ENCODE results near the gene MAP3K10. TPM values are rescaled to one million over a fixed set of nuclear protein-coding genes. Genes with fewer than 3 reads are reported as not detected.

MAP3K10 gene
- total and polyA plus RNA-seq, 7 donors, result 4.2 to 17.2 (median 6.4) TPM

DNA sequence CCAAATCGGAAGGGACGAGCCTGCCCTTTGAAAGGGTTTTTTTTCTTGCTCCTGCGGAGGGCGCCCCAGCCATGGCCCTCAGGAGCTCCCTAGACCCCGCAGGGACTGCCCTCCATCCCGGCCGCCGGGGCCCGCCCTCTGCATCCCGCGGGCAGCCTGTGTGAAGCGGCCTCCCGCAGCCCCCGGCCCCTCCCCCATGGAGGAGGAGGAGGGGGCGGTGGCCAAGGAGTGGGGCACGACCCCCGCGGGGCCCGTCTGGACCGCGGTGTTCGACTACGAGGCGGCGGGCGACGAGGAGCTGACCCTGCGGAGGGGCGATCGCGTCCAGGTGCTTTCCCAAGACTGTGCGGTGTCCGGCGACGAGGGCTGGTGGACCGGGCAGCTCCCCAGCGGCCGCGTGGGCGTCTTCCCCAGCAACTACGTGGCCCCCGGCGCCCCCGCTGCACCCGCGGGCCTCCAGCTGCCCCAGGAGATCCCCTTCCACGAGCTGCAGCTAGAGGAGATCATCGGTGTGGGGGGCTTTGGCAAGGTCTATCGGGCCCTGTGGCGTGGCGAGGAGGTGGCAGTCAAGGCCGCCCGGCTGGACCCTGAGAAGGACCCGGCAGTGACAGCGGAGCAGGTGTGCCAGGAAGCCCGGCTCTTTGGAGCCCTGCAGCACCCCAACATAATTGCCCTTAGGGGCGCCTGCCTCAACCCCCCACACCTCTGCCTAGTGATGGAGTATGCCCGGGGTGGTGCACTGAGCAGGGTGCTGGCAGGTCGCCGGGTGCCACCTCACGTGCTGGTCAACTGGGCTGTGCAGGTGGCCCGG, 815 bp downstream of the MAP3K10 start:
- peak in 1 of 4 donors; percentile 20 for TF ChIP-seq POLR2AphosphoS5 (IDR thresholded peaks at IDR 0.05)
- TF ChIP-seq POLR2A (IDR thresholded peaks at IDR 0.05), result no peak
- WGBS, 2 donors, result 18 to 21% methylated on average over 62 of the region's 62 CpGs
- Histone ChIP-seq H3K4me1 (peaks cover 0 to 31% (median 21%) of the 10 kb centered on the region in 4 donors), H3K4me3 (peak overlapping the region; percentile 81 to 99 (median 95)), H3K27me3 (no peaks in the 10 kb centered on the region), H3K27ac (peak overlapping the region; percentile 97 to 100 (median 99)), H3K36me3 (no peaks in the 10 kb centered on the region), H3K9me3 (no peaks in the 10 kb centered on the region)
- intact Hi-C loops (cut with DNase I), result loop anchor here (5.0 kb wide), 1 partner anchor 90 kb away; no protein-coding TSS in a partner anchor
- peak; percentile 70 for DNase-seq

DNA sequence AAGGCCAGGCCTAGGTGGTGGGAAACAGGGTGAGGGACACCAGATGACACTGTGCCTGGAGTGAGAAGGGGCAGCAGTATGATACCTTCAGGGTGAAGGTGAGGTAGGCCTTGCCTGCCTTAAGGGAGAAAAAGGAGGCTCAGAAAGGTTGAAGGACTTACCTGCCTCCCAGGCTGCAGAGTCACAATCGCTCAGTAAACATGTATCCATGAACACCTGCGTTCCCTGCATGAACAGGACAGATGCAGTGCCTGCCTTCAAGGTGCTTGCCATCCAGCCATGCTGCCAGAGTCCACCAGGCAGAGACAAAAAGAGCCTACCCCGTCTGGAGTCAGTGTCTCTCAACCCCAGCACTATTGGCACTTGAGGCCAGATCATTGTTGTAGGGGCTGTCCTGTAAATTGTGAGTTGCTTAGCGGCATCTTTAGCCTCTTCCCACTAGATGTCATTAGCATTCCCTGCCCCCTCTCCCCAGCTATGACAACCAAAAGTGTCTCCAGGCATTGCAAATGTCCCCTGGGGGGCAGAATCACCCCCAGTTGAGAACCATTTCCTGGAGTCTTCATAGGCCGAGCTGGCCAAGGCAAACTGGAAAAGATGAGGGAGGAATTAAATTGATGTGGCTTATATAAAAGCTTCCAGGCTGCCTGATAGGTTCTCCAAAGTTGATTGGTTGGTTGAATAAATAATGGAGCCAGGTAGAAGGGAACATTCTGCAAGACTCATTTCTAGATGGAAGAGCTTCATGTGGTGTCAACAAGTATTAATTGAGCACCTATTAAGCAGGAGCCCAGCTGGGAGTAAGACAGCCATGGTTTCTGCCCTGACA, 1.7 kb downstream of the MAP3K10 start:
- DNase-seq, result no peak
- 89 to 92% methylated on average over 5 of the region's 5 CpGs for WGBS, 2 donors
- H3K27me3 ChIP-seq, result no peaks in the 10 kb centered on the region
- peaks cover 0 to 31% (median 21%) of the 10 kb centered on the region in 4 donors for H3K4me1 ChIP-seq
- no peaks in the 10 kb centered on the region for H3K36me3 ChIP-seq
- no peak overlapping the region for H3K27ac ChIP-seq
- TF ChIP-seq, protein P1, sequence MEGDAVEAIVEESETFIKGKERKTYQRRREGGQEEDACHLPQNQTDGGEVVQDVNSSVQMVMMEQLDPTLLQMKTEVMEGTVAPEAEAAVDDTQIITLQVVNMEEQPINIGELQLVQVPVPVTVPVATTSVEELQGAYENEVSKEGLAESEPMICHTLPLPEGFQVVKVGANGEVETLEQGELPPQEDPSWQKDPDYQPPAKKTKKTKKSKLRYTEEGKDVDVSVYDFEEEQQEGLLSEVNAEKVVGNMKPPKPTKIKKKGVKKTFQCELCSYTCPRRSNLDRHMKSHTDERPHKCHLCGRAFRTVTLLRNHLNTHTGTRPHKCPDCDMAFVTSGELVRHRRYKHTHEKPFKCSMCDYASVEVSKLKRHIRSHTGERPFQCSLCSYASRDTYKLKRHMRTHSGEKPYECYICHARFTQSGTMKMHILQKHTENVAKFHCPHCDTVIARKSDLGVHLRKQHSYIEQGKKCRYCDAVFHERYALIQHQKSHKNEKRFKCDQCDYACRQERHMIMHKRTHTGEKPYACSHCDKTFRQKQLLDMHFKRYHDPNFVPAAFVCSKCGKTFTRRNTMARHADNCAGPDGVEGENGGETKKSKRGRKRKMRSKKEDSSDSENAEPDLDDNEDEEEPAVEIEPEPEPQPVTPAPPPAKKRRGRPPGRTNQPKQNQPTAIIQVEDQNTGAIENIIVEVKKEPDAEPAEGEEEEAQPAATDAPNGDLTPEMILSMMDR (IDR thresholded peaks at IDR 0.05), result no peak
- TF ChIP-seq POLR2A (IDR thresholded peaks at IDR 0.05), result no peak
- TF ChIP-seq EP300 (IDR thresholded peaks at IDR 0.05), result no peak
- TF ChIP-seq POLR2AphosphoS5 (IDR thresholded peaks at IDR 0.05), result no peak
- no peaks in the 10 kb centered on the region for H3K9me3 ChIP-seq
- intact Hi-C loops (cut with DNase I), result loop anchor here (5.0 kb wide), 1 partner anchor 89 kb away; no protein-coding TSS in a partner anchor
- peak overlapping the region in 2 of 4 donors; percentile 92 to 98 for H3K4me3 ChIP-seq

DNA sequence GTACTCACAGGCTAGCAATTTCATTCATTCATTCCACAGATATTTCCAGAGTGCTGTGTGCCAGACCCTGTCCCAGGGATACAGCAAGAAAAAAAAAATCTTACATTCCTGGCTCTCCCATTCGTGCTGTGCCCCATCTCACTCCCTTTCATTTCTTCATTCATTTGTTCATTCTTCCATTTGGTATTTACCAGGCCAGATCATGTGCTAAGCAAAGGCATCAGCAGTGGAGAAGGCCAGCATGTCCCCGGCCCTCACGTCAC, 2.3 kb downstream of the MAP3K10 start:
- intact Hi-C loops (cut with DNase I), result loop anchor here (5.0 kb wide), 1 partner anchor 89 kb away; no protein-coding TSS in a partner anchor
- WGBS, 2 donors, result 91% methylated on average over 3 of the region's 3 CpGs

DNA sequence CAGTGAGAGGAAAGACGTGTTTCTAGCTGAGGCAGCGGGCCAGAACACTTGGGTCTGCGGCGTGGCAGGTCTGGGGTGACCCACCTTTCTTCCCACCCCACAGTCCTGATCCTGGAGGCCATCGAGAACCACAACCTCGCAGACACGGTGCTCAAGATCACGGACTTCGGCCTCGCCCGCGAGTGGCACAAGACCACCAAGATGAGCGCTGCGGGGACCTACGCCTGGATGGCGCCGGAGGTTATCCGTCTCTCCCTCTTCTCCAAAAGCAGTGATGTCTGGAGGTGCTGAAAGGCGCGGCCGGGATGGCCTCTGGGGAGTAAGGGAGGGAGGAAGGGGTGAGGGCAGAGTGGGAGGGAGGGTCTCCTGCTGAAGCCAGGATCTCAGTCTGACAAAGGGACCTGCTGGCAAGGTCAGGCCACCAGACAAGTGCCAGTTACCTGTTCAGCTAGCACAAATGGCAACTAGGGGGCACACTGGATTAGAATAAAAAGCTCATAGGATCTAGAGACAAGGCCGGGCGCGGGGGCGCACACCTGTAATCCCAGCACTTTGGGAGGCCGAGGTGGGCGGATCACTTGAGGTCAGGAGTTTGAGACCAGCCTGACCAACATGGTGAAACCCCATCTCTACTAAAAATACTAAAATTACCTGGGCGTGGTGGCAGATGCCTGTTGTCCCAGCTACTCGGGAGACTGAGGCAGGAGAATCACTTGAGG, 7.2 kb downstream of the MAP3K10 start:
- TF ChIP-seq POLR2A (IDR thresholded peaks at IDR 0.05) (no peak), EP300 (IDR thresholded peaks at IDR 0.05) (no peak), POLR2AphosphoS5 (IDR thresholded peaks at IDR 0.05) (no peak)
- TF ChIP-seq, protein P1 (IDR thresholded peaks at IDR 0.05), result no peak
- 96 to 97% methylated on average over 29 of the region's 29 CpGs for WGBS, 2 donors
- no peak overlapping the region for H3K4me3 ChIP-seq
- no peak for DNase-seq
- intact Hi-C loops (cut with DNase I), result no loop called here
- H3K27ac ChIP-seq, result no peak overlapping the region
- H3K9me3 ChIP-seq, result no peaks in the 10 kb centered on the region
- H3K4me1 ChIP-seq, result peaks cover 0 to 10% (median 1%) of the 10 kb centered on the region in 4 donors
- peaks cover 0 to 41% (median 10%) of the 10 kb centered on the region in 4 donors for H3K36me3 ChIP-seq
- no peaks in the 10 kb centered on the region for H3K27me3 ChIP-seq

More for the DNA sequence above, 2.3 kb downstream of the MAP3K10 start:
- Histone ChIP-seq H3K4me3 (no peak overlapping the region), H3K27ac (no peak overlapping the region), H3K9me3 (no peaks in the 10 kb centered on the region), H3K27me3 (no peaks in the 10 kb centered on the region), H3K4me1 (peaks cover 0 to 31% (median 21%) of the 10 kb centered on the region in 4 donors), H3K36me3 (peaks cover 0 to 3% (median 0%) of the 10 kb centered on the region in 4 donors)
- no peak for TF ChIP-seq POLR2AphosphoS5 (IDR thresholded peaks at IDR 0.05)
- no peak for DNase-seq

DNA sequence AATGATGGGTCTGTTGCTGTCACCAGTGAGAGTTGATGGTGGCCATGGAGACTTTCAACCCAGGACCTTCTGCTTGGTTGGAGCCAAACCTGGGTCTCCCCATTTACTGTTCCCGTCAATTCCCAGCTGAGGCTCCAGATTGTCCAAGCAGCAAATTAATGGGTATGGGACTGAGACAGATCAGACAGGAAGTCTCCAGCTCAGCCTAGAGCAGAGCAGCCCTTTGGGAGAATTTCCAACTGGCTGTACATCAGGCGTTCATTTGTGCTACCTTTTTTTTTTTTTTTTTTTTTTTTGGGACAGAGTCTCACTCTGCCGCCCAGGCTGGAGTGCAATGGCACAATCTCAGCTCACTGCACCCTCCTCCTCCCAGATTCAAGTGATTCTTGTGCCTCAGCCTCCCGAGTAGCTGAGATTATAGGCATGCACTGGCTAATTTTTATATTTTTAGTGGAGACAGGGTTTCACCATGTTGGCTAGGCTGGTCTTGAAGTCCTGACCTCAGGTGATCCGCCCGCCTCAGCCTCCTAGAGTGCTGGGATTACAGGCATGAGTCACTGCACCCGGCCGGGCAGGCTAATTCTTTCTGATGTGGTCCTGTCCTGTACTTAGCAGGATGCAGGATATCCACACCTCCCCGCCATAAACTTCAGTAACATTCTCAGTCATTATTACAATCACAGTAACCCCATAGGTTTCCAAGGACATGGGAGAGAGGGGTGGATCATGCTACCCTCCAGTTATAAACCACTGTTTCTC, 9.3 kb downstream of the MAP3K10 start:
- intact Hi-C loops (cut with DNase I), result no loop called here
- Histone ChIP-seq H3K9me3 (no peaks in the 10 kb centered on the region), H3K4me3 (no peak overlapping the region), H3K36me3 (peaks cover 5 to 62% (median 18%) of the 10 kb centered on the region in 4 donors), H3K4me1 (no peaks in the 10 kb centered on the region), H3K27me3 (no peaks in the 10 kb centered on the region), H3K27ac (no peak overlapping the region)
- no peak for DNase-seq
- 81 to 83% methylated on average over 9 of the region's 9 CpGs for WGBS, 2 donors
- TF ChIP-seq POLR2AphosphoS5 (IDR thresholded peaks at IDR 0.05) (no peak), POLR2A (IDR thresholded peaks at IDR 0.05) (no peak), EP300 (IDR thresholded peaks at IDR 0.05) (no peak)
- TF ChIP-seq, protein P1 (IDR thresholded peaks at IDR 0.05), result no peak

All from sigmoid colon (tissue), 7 donors.